Panc1 (cell line): Measurements from ENCODE around the gene DCTN5.
"Not testable (repeated sequence)": the region's sequence is repeated elsewhere in the genome, so short reads cannot be mapped to it uniquely, and the experiment has no call there.

Experiments used
- CTCF ChIP-seq: fragments of 450-650 bp; IDR thresholded peaks from 2 replicates; pipeline ENCODE4 v1.5.1; 2017; ENCODE audit warnings: mild to moderate bottlenecking
- POLR2AphosphoS5 ChIP-seq: IDR thresholded peaks from 2 replicates; pipeline ENCODE4 v1.6.1; 2012; ENCODE audit warnings: mild to moderate bottlenecking, low read depth, low read length, moderate library complexity
- REST ChIP-seq, 2 experiments: IDR thresholded peaks; 2 replicates each; pipeline ENCODE4 v1.6.1; 2011 to 2012; ENCODE audit warnings: low read depth in 2 of 2, control low read depth in 1 of 2, low read length in 1 of 2, mild to moderate bottlenecking in 1 of 2, moderate library complexity in 1 of 2; ENCODE audit not compliant: insufficient read depth in 1 of 2
- SIN3A ChIP-seq: IDR thresholded peaks from 2 replicates; pipeline ENCODE4 v1.6.1; 2012; ENCODE audit warnings: low read depth, mild to moderate bottlenecking, low read length, moderate library complexity, borderline replicate concordance; ENCODE audit not compliant: insufficient read depth
- TCF7L2 ChIP-seq: IDR thresholded peaks from 2 replicates; pipeline ENCODE4 v1.6.1; 2011; ENCODE audit warnings: mild to moderate bottlenecking, low read depth, low read length, inconsistent platforms

GRCh38 chr16:23631874-23632273, 9.4 kb upstream of the DCTN5 start:
- not testable (repeated sequence) for TF ChIP-seq CTCF; POLR2AphosphoS5; TCF7L2; REST (IDR thresholded peaks at IDR 0.05; ENCODE audit: insufficient read depth in 1 of 2, low read depth in 2 of 2, low read length in 1 of 2); SIN3A
